Brain microvascular endothelial cell (primary cell): ENCODE results near the gene DIAPH1.

Source experiments
- DNase-seq: peaks from one replicate; pipeline ENCODE4 v3.0.0-alpha.2; 2020
- H3K27ac ChIP-seq: fragments of 250-450 bp; sonication (Bioruptor Pico); 2 replicates; pipeline ENCODE4 v1.5.1; 2020; ENCODE audit warnings: mild to moderate bottlenecking, moderate library complexity
- H3K27me3 ChIP-seq: fragments of 250-450 bp; sonication (Bioruptor Pico); replicated peaks from 2 replicates; pipeline ENCODE4 v1.5.1; 2020; ENCODE audit warnings: mild to moderate bottlenecking
- H3K36me3 ChIP-seq: fragments of 250-450 bp; sonication (Bioruptor Pico); replicated peaks from 2 replicates; pipeline ENCODE4 v1.5.1; 2020; ENCODE audit warnings: mild to moderate bottlenecking
- H3K4me3 ChIP-seq: 2 replicates; pipeline ENCODE4 v1.5.1; 2011; ENCODE audit warnings: low read depth, mild to moderate bottlenecking, control low read depth, low read length, moderate library complexity
- in situ Hi-C: cut with HindIII; loops from 2 replicates; pipeline ENCODE4 v1.10.0; 2017; ENCODE audit warnings: low sequenced_read_pairs, low pct_ligation_motif_present
- TF ChIP-seq, protein P1 (sequence below): IDR thresholded peaks from 2 replicates; pipeline ENCODE4 v1.5.1; 2011; ENCODE audit warnings: low read depth, mild to moderate bottlenecking, moderate library complexity, low read length, control low read depth, inconsistent platforms; ENCODE audit errors: missing control alignments

DIAPH1 gene

DNA sequence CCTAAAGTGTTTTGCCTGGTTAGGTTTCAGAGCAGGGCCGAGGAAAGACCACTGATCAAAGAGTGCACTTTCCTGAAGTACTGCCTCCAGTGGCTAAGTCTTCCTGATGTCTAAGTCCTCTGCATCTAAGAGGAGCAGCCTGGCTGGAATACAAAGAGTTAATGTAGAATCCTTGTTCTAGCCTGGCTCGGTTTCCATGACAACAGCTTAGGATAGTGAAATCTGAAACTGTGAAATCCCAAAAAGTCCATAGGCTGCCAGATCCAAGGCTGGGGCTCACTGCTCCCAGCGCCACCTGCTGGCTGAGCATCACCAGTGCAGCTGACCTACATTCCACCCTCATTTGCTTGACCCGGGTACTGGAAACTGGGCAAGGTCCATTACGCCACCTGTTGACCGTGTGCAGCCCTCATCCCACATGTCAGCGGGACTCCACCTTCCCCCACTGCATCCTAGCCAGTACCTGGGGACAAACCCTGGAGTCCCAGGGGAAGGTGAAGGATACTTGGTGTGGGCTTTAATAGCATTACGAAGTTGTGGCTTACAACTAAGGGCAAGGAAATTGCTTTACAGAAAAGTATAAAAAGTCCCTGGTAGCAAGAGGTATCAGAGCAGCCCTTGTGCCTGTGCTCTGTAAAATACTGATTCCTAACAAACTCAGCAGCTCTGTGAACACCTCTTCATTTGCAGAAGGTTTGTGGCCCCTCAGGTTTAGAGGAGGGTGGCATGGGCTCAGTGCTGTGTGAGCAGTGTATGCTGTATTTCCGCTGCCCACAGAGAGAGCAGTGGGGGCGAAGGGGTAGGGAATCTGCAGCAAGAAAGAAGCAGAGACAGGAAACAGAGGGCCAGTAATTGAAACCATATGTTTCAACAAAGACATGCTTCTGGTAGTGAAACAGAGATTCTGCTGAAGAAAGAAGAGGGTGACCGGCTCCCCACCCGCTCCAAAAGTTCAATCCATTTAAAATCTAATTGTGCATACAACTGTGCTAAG lies 93.9 kb downstream of the DIAPH1 start:
- H3K36me3 ChIP-seq, result peaks cover 30% of the 10 kb centered on the region
- in situ Hi-C loops, result loop anchor here (25.0 kb wide), 1 partner anchor 113 kb away; the partner anchor contains the start of genes PCDHGA10, PCDHGA11, PCDHGA9 and PCDHGB6
- no peaks in the 10 kb centered on the region for H3K27me3 ChIP-seq
- H3K27ac ChIP-seq, result peak overlapping the region; percentile 51
- DNase-seq, result peak; percentile 98
- TF ChIP-seq, protein P1, sequence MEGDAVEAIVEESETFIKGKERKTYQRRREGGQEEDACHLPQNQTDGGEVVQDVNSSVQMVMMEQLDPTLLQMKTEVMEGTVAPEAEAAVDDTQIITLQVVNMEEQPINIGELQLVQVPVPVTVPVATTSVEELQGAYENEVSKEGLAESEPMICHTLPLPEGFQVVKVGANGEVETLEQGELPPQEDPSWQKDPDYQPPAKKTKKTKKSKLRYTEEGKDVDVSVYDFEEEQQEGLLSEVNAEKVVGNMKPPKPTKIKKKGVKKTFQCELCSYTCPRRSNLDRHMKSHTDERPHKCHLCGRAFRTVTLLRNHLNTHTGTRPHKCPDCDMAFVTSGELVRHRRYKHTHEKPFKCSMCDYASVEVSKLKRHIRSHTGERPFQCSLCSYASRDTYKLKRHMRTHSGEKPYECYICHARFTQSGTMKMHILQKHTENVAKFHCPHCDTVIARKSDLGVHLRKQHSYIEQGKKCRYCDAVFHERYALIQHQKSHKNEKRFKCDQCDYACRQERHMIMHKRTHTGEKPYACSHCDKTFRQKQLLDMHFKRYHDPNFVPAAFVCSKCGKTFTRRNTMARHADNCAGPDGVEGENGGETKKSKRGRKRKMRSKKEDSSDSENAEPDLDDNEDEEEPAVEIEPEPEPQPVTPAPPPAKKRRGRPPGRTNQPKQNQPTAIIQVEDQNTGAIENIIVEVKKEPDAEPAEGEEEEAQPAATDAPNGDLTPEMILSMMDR, result peak; percentile 100
- H3K4me3 ChIP-seq, result no peak overlapping the region

DNA sequence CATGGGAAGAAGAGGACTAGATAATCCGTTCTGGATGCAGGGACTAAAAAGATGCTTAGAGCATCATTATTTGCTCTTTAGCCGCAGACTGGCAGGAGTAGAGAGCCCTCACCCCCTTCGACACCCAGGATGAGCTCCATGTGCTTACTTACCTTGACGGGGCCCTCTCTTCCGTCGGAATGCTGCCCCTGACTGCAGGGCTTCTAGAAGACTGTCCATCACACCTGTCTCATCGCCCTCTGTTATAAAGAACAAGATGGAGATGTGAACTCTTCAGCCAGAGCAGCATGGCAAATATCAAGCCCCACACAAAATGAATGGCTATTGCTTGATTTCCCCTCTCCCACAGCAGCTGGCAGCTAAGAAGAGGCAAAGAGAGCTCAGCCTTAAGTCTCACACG lies 94.8 kb downstream of the DIAPH1 start:
- TF ChIP-seq, protein P1, result no peak
- H3K4me3 ChIP-seq, result no peak overlapping the region
- no peak for DNase-seq
- in situ Hi-C loops, result loop anchor here (25.0 kb wide), 1 partner anchor 112 kb away; the partner anchor contains the start of genes PCDHGA10, PCDHGA11, PCDHGA9 and PCDHGB6
- H3K27ac ChIP-seq, result peak overlapping the region; percentile 51
- no peaks in the 10 kb centered on the region for H3K27me3 ChIP-seq
- peaks cover 30% of the 10 kb centered on the region for H3K36me3 ChIP-seq

DNA sequence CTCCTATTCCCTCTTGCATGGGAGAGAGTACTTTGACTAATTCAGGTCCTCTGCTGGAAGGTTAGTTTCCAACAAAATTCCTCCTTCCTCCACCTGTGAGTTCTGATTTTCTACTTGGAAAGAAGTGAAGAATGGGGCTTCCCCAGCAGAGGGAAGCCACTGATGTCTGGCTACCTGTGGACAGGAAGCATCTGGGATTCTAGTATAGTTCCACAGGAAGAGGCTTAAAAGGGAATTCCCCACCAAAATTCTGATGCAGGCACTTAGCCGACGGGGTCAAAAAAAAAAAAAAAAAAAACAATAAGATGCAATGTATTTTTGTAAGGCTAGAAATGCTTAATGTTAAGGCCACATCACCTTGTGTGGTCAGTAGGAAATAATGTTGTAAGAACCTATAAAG lies 96.5 kb downstream of the DIAPH1 start:
- in situ Hi-C loops, result loop anchor here (25.0 kb wide), 1 partner anchor 110 kb away; the partner anchor contains the start of genes PCDHGA10, PCDHGA11, PCDHGA9 and PCDHGB6
- Histone ChIP-seq H3K27me3 (no peaks in the 10 kb centered on the region), H3K36me3 (peaks cover 23% of the 10 kb centered on the region), H3K27ac (peak overlapping the region; percentile 87), H3K4me3 (no peak overlapping the region)
- DNase-seq, result no peak
- TF ChIP-seq, protein P1, result no peak

DNA sequence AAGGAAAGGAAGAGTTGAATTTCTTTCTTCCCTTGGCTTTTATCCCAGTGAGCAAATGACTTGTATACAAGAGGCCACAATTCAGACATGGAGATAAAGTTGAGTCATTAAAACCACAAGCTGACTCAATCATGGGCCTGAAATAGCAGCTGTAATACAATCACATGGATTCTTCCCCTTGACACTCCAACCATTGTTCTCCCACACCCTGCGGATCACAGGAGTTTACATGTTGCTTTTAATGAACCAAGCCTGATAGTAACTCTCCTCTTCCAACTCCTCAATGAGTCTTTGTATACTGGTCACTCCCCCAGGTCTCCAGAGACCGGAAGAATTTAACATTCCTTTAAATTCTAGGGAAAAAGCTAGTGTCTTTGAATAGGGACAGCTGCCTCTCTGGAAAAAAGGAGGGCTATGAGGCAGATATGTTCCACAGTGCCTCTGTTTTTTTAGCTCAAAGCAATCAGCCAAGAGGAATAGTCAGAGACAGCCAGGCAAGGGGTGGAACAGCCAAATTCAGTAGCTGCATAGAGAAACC lies 97.5 kb downstream of the DIAPH1 start:
- no peaks in the 10 kb centered on the region for H3K27me3 ChIP-seq
- no peak overlapping the region for H3K4me3 ChIP-seq
- DNase-seq, result peak; percentile 97
- H3K27ac ChIP-seq, result peak overlapping the region; percentile 87
- in situ Hi-C loops, result loop anchor here (25.0 kb wide), 1 partner anchor 109 kb away; the partner anchor contains the start of genes PCDHGA10, PCDHGA11, PCDHGA9 and PCDHGB6
- H3K36me3 ChIP-seq, result peaks cover 19% of the 10 kb centered on the region
- TF ChIP-seq, protein P1, result no peak

DNA sequence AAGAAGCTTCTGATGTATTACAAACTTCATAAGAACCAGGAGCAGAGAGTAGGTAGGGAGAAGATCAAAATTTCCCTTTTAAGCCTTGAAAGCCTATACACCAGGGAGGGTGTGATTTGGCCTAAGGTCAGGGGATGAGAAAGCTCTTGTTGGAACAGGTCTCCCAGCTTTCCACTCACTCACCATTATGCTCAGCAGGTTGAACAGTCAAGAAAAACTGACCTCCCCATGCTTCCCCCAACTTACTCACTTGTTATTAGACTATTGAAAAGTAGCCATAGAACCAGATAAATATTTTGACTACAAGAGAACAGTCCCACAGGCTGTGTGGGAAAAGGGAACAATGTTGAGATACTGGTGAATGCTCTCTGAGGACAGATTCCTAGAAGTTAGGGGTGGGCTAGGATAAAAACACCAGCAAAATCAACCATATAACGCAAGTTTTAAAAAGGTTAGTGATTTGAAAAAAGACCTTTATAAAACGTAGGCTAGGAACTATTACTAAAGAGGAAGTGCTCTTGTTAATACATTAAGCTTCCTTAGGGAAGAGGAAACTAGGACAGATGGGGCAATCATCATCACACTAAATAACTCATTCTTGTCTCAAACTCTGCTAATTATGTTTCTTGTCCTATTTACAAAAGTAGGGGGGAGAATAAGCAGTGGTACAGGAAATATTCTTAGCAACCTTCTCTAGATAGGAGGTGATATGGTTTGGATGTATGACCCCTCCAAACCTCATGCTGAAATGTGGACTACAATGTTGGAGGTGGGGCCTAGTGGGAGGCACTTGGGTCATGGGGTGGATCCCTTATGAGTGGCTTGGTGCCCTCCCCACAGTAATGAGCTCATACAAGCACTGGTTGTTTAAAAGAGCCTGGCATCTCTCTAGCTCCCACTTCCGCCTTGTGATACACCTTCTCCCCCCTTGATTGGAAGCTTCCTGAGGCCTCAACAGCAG lies 98.9 kb downstream of the DIAPH1 start:
- H3K4me3 ChIP-seq, result no peak overlapping the region
- TF ChIP-seq, protein P1, result no peak
- peak overlapping the region; percentile 87 for H3K27ac ChIP-seq
- DNase-seq, result no peak
- H3K27me3 ChIP-seq, result no peaks in the 10 kb centered on the region
- in situ Hi-C loops, result loop anchor here (25.0 kb wide), 1 partner anchor 108 kb away; the partner anchor contains the start of genes PCDHGA10, PCDHGA11, PCDHGA9 and PCDHGB6
- peaks cover 14% of the 10 kb centered on the region for H3K36me3 ChIP-seq
